HL-60 (cell line): Measurements from ENCODE around the gene TRIM54.
"Not testable (repeated sequence)": the region's sequence is repeated elsewhere in the genome, so short reads cannot be mapped to it uniquely, and the experiment has no call there.

ENCODE experiments used
- DNase-seq, 2 experiments: peaks; one replicate each; pipeline ENCODE4 v3.0.0-alpha.2; 2010 to 2020; ENCODE audit warnings: low read depth in 1 of 2, low spot score in 1 of 2
- H3K27ac ChIP-seq: fragments of 250-450 bp; sonication (Bioruptor Pico); replicated peaks from 2 replicates; pipeline ENCODE4 v1.5.1; 2020; ENCODE audit warnings: mild to moderate bottlenecking, moderate library complexity
- H3K27me3 ChIP-seq: fragments of 250-450 bp; sonication (Bioruptor Pico); 2 replicates; pipeline ENCODE4 v1.5.1; 2021; ENCODE audit warnings: mild to moderate bottlenecking, moderate library complexity; ENCODE audit not compliant: insufficient read depth, poor library complexity, severe bottlenecking
- H3K4me3 ChIP-seq: replicated peaks from 2 replicates; pipeline ENCODE4 v1.5.1; 2011; ENCODE audit warnings: mild to moderate bottlenecking, control low read depth, low read length; ENCODE audit not compliant: insufficient read depth
- GABPA ChIP-seq: IDR thresholded peaks from 2 replicates; pipeline ENCODE4 v1.6.1; 2012; ENCODE audit warnings: low read depth
- POLR2AphosphoS5 ChIP-seq: IDR thresholded peaks from 2 replicates; pipeline ENCODE4 v1.6.1; 2012; ENCODE audit warnings: low read depth
- SPI1 ChIP-seq: IDR thresholded peaks from 2 replicates; pipeline ENCODE4 v1.6.1; 2012; ENCODE audit warnings: low read depth, mild to moderate bottlenecking, borderline replicate concordance
- TF ChIP-seq, protein P1 (sequence below): IDR thresholded peaks from 2 replicates; pipeline ENCODE4 v1.6.1; 2012; ENCODE audit warnings: low read depth; ENCODE audit not compliant: insufficient replicate concordance
- TF ChIP-seq, protein P2 (sequence below): IDR thresholded peaks from one replicate; pipeline ENCODE4 v1.5.1; 2011; ENCODE audit warnings: low read length, control low read depth, inconsistent platforms; ENCODE audit not compliant: insufficient read depth

The TRIM54 gene

DNA sequence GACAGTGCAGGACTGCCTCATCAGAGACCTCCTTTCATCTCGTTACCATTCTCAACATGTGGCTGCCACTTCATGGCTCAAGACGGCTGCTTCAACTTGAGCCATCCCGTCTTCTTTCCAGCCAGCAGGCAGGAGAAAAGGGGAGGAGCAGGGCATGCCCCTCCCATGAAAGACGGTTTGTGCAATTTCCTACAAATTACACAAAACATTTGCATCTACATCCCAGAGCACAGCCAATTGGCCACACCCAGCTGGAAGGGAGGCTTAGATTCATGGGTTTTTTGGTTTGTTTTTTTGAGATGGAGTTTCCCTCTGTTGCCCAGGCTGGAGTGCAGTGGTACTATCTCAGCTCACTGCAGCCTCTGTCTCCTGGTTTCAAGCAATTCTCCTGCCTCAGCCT lies 14.3 kb downstream of the TRIM54 start:
- Histone ChIP-seq H3K4me3 (no peak overlapping the region), H3K27ac (no peak overlapping the region), H3K27me3 (no peaks in the 10 kb centered on the region)
- DNase-seq: peak in 1 of 2 experiments; percentile 53
- TF ChIP-seq GABPA (no peak), SPI1 (no peak), POLR2AphosphoS5 (no peak)
- TF ChIP-seq, protein P1, sequence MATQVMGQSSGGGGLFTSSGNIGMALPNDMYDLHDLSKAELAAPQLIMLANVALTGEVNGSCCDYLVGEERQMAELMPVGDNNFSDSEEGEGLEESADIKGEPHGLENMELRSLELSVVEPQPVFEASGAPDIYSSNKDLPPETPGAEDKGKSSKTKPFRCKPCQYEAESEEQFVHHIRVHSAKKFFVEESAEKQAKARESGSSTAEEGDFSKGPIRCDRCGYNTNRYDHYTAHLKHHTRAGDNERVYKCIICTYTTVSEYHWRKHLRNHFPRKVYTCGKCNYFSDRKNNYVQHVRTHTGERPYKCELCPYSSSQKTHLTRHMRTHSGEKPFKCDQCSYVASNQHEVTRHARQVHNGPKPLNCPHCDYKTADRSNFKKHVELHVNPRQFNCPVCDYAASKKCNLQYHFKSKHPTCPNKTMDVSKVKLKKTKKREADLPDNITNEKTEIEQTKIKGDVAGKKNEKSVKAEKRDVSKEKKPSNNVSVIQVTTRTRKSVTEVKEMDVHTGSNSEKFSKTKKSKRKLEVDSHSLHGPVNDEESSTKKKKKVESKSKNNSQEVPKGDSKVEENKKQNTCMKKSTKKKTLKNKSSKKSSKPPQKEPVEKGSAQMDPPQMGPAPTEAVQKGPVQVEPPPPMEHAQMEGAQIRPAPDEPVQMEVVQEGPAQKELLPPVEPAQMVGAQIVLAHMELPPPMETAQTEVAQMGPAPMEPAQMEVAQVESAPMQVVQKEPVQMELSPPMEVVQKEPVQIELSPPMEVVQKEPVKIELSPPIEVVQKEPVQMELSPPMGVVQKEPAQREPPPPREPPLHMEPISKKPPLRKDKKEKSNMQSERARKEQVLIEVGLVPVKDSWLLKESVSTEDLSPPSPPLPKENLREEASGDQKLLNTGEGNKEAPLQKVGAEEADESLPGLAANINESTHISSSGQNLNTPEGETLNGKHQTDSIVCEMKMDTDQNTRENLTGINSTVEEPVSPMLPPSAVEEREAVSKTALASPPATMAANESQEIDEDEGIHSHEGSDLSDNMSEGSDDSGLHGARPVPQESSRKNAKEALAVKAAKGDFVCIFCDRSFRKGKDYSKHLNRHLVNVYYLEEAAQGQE: no peak
- TF ChIP-seq, protein P2, sequence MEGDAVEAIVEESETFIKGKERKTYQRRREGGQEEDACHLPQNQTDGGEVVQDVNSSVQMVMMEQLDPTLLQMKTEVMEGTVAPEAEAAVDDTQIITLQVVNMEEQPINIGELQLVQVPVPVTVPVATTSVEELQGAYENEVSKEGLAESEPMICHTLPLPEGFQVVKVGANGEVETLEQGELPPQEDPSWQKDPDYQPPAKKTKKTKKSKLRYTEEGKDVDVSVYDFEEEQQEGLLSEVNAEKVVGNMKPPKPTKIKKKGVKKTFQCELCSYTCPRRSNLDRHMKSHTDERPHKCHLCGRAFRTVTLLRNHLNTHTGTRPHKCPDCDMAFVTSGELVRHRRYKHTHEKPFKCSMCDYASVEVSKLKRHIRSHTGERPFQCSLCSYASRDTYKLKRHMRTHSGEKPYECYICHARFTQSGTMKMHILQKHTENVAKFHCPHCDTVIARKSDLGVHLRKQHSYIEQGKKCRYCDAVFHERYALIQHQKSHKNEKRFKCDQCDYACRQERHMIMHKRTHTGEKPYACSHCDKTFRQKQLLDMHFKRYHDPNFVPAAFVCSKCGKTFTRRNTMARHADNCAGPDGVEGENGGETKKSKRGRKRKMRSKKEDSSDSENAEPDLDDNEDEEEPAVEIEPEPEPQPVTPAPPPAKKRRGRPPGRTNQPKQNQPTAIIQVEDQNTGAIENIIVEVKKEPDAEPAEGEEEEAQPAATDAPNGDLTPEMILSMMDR: no peak

GRCh38 chr2:27297195-27297594 lies 15.0 kb downstream of the TRIM54 start:
- no peak for DNase-seq
- H3K27ac ChIP-seq: no peak overlapping the region
- no peak overlapping the region for H3K4me3 ChIP-seq
- H3K27me3 ChIP-seq: no peaks in the 10 kb centered on the region
- TF ChIP-seq POLR2AphosphoS5 (no peak), SPI1 (no peak), GABPA (no peak)
- TF ChIP-seq, protein P1: no peak
- TF ChIP-seq, protein P2: no peak

- no peak for DNase-seq
- no peaks in the 10 kb centered on the region for H3K27me3 ChIP-seq
- no peak overlapping the region for H3K4me3 ChIP-seq
- H3K27ac ChIP-seq: no peak overlapping the region
- TF ChIP-seq, protein P1: no peak
- TF ChIP-seq, protein P2: no peak
- TF ChIP-seq GABPA (no peak), POLR2AphosphoS5 (no peak), SPI1 (no peak)
These were observed 16.3 kb downstream of the TRIM54 start for GRCh38 chr2:27298391-27299080.

GRCh38 chr2:27300606-27301005 lies 18.4 kb downstream of the TRIM54 start:
- not testable (repeated sequence) for DNase-seq, H3K27ac ChIP-seq, H3K4me3 ChIP-seq, H3K27me3 ChIP-seq
